GM21737 (cell line): Measurements from ENCODE around the gene SSH3.
A peak's percentile ranks its signal among the peaks of the same experiment; 100 is the strongest.

Experiments used
- ATAC-seq: cut with Tn5 transposase; IDR thresholded peaks from one replicate; pipeline ENCODE4 v1.9.1; 2021; ENCODE audit warnings: mild to moderate bottlenecking, moderate library complexity; ENCODE audit not compliant: unreplicated experiment

Gene SSH3

GRCh38 chr11:67323526-67323925 lies 20.2 kb downstream of the SSH3 start:
- no peak for ATAC-seq

- ATAC-seq = no peak
Observed at GRCh38 chr11:67332081-67332691, 28.9 kb downstream of the SSH3 start.

- no peak for ATAC-seq
Observed at GRCh38 chr11:67337257-67337656, 33.9 kb downstream of the SSH3 start.

GRCh38 chr11:67344264-67344663 lies 40.9 kb downstream of the SSH3 start:
- ATAC-seq = no peak

- ATAC-seq = no peak
Observed at GRCh38 chr11:67345247-67345919, 42.1 kb downstream of the SSH3 start.

GRCh38 chr11:67345920-67346819 lies 42.8 kb downstream of the SSH3 start:
- no peak for ATAC-seq

GRCh38 chr11:67347964-67348749 lies 44.8 kb downstream of the SSH3 start:
- ATAC-seq = no peak

- ATAC-seq = no peak
Observed at GRCh38 chr11:67349036-67349435, 45.7 kb downstream of the SSH3 start.

- ATAC-seq = no peak
Observed at GRCh38 chr11:67349457-67349856, 46.1 kb downstream of the SSH3 start.

- no peak for ATAC-seq
Observed at GRCh38 chr11:67349928-67350465, 46.7 kb downstream of the SSH3 start.

GRCh38 chr11:67351275-67352005 lies 48.1 kb downstream of the SSH3 start:
- ATAC-seq = no peak

- ATAC-seq = peak; percentile 6
Observed at GRCh38 chr11:67352546-67353316, 49.4 kb downstream of the SSH3 start.

GRCh38 chr11:67353317-67354074 lies 50.2 kb downstream of the SSH3 start, which contains the start of gene POLD4:
POLD4 (minus strand) TSS chr11:67353546; CDS start chr11:67353399, 147 bp downstream.
- ATAC-seq = peak; percentile 59

GRCh38 chr11:67354075-67355022 lies 51.0 kb downstream of the SSH3 start:
- ATAC-seq = no peak

GRCh38 chr11:67355023-67355793 lies 51.9 kb downstream of the SSH3 start:
- ATAC-seq = no peak

- no peak for ATAC-seq
Observed at GRCh38 chr11:67355794-67356386, 52.6 kb downstream of the SSH3 start.
